ENCODE data around the gene RPP38. TPM values are rescaled to one million over a fixed set of nuclear protein-coding genes. Genes with fewer than 3 reads are reported as not detected.

Gene RPP38
- polyA plus RNA-seq, 3 donors, result 8.1 to 13.8 (median 13.3) TPM

DNA sequence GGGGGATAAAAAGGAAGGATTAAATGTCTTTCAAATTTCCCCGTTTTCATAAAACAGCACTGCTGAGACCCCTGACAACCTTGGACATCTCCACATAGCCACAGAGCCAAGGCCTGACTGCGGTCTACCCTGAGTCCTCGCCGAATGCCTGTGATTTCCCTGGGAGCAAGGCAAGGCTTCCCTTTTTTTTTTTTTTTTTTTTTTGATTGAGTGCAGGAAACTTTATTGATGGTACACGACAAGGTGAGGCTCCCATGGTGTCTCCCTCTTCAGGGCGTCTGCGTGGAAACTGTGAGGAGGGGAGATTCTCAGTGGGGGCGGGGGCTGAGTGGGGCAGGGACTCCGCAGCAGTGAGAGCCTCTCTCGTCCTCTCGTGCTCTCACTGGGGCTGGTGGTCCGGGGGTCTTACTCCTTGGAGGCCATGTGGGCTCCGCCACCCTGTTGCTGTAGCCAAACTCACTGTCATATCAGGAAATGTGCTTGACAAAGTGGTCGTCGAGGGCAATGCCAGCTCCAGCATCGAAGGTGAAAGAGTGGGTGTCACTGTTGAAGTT lies 4.2 kb upstream of the RPP38 start:
- Histone ChIP-seq H3K27me3 (ENCODE audit: control insufficient read depth in 2 of 2, insufficient read depth in 2 of 2, low read length in 2 of 2) (peaks cover 2 to 6% of the 10 kb centered on the region in 2 donors), H3K9ac (ENCODE audit: insufficient read depth, low read length, poor library complexity, severe bottlenecking) (no peak overlapping the region), H3K27ac (ENCODE audit: low read depth in 1 of 2, low read length in 2 of 2) (no peak overlapping the region), H2AFZ (ENCODE audit: insufficient read depth, low read depth, low read length, poor library complexity, severe bottlenecking) (no peak overlapping the region), H3K36me3 (replicated peaks in 1 of 2; ENCODE audit: control insufficient read depth in 1 of 2, insufficient read depth in 2 of 2, low read length in 2 of 2) (no peaks in the 10 kb centered on the region), H3K9me3 (replicated peaks in 1 of 2; ENCODE audit: control insufficient read depth in 1 of 2, insufficient read depth in 1 of 2, low read length in 2 of 2) (no peaks in the 10 kb centered on the region), H3K4me2 (replicated peaks; ENCODE audit: extremely low read depth, low read length, poor library complexity, severe bottlenecking) (no peak overlapping the region), H3K4me3 (replicated peaks in 1 of 3; ENCODE audit: low read depth in 2 of 3, low read length in 3 of 3) (no peak overlapping the region), H3K4me1 (ENCODE audit: control insufficient read depth in 1 of 2, insufficient read depth in 2 of 2, low read length in 2 of 2) (peaks cover 18 to 21% of the 10 kb centered on the region in 2 donors), H4K20me1 (ENCODE audit: insufficient read depth, low read length) (no peaks in the 10 kb centered on the region), H3K79me2 (ENCODE audit: insufficient read depth, low read length) (peaks cover 4% of the 10 kb centered on the region)
- H3K9me3 Mint-ChIP-seq, result no peaks in the 10 kb centered on the region
- peaks cover 4 to 10% (median 4%) of the 10 kb centered on the region in 3 donors for H3K27me3 Mint-ChIP-seq (ENCODE audit: low read depth in 3 of 3)
- TF ChIP-seq, protein P1, sequence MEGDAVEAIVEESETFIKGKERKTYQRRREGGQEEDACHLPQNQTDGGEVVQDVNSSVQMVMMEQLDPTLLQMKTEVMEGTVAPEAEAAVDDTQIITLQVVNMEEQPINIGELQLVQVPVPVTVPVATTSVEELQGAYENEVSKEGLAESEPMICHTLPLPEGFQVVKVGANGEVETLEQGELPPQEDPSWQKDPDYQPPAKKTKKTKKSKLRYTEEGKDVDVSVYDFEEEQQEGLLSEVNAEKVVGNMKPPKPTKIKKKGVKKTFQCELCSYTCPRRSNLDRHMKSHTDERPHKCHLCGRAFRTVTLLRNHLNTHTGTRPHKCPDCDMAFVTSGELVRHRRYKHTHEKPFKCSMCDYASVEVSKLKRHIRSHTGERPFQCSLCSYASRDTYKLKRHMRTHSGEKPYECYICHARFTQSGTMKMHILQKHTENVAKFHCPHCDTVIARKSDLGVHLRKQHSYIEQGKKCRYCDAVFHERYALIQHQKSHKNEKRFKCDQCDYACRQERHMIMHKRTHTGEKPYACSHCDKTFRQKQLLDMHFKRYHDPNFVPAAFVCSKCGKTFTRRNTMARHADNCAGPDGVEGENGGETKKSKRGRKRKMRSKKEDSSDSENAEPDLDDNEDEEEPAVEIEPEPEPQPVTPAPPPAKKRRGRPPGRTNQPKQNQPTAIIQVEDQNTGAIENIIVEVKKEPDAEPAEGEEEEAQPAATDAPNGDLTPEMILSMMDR (IDR thresholded peaks at IDR 0.05), result no peak
- intact Hi-C loops (cut with micrococcal nuclease), result no loop called here
- DNase-seq, result no peak
- no peaks in the 10 kb centered on the region for H3K36me3 Mint-ChIP-seq
- no peak overlapping the region for H3K4me3 Mint-ChIP-seq
- no peak overlapping the region for H3K27ac Mint-ChIP-seq
- H3K4me1 Mint-ChIP-seq, result peaks cover 9% of the 10 kb centered on the region
- 100% methylated on average over 4 of the region's 16 CpGs for WGBS (ENCODE audit: insufficient coverage)

- H3K9me3 ChIP-seq (replicated peaks in 1 of 2; ENCODE audit: control insufficient read depth in 1 of 2, insufficient read depth in 1 of 2, low read length in 2 of 2), result no peaks in the 10 kb centered on the region
- no peaks in the 10 kb centered on the region for H3K9me3 Mint-ChIP-seq
- H3K9ac ChIP-seq (ENCODE audit: insufficient read depth, low read length, poor library complexity, severe bottlenecking), result peak overlapping the region; percentile 95
- no peak for DNase-seq
- H3K4me3 ChIP-seq (replicated peaks in 1 of 3; ENCODE audit: low read depth in 2 of 3, low read length in 3 of 3), result peak overlapping the region; percentile 67 to 81 (median 81)
- no peaks in the 10 kb centered on the region for H3K27me3 ChIP-seq (ENCODE audit: control insufficient read depth in 2 of 2, insufficient read depth in 2 of 2, low read length in 2 of 2)
- H3K27me3 Mint-ChIP-seq (ENCODE audit: low read depth in 3 of 3), result peaks cover 0 to 8% (median 2%) of the 10 kb centered on the region in 3 donors
- peaks cover 23% of the 10 kb centered on the region for H3K4me1 Mint-ChIP-seq
- H3K4me1 ChIP-seq (ENCODE audit: control insufficient read depth in 1 of 2, insufficient read depth in 2 of 2, low read length in 2 of 2), result peaks cover 19 to 21% of the 10 kb centered on the region in 2 donors
- TF ChIP-seq, protein P1 (IDR thresholded peaks at IDR 0.05), result no peak
- H3K27ac ChIP-seq (ENCODE audit: low read depth in 1 of 2, low read length in 2 of 2), result peak overlapping the region; percentile 95 to 96
- H3K27ac Mint-ChIP-seq, result peak overlapping the region; percentile 97 to 99 (median 98)
- peak overlapping the region; percentile 93 for H2AFZ ChIP-seq (ENCODE audit: insufficient read depth, low read depth, low read length, poor library complexity, severe bottlenecking)
- intact Hi-C loops (cut with micrococcal nuclease), result loop anchor here (5.0 kb wide), 3 partner anchors 71 to 259 kb away; partner anchors contain the start of genes DCLRE1C (in 2 of the 2), CDNF (in 1 of the 2), HSPA14 (in 1 of the 2) and MSANTD7 (in 1 of the 2)
- H4K20me1 ChIP-seq (ENCODE audit: insufficient read depth, low read length), result peaks cover 29% of the 10 kb centered on the region
- H3K36me3 ChIP-seq (replicated peaks in 1 of 2; ENCODE audit: control insufficient read depth in 1 of 2, insufficient read depth in 2 of 2, low read length in 2 of 2), result peaks cover 0 to 16% of the 10 kb centered on the region in 2 donors
- H3K79me2 ChIP-seq (ENCODE audit: insufficient read depth, low read length), result peaks cover 40% of the 10 kb centered on the region
- H3K4me2 ChIP-seq (replicated peaks; ENCODE audit: extremely low read depth, low read length, poor library complexity, severe bottlenecking), result peak overlapping the region; percentile 96
- 0% methylated on average over 10 of the region's 11 CpGs for WGBS (ENCODE audit: insufficient coverage)
- H3K36me3 Mint-ChIP-seq, result peaks cover 13 to 16% of the 10 kb centered on the region in 2 donors
- peak overlapping the region; percentile 98 to 99 for H3K4me3 Mint-ChIP-seq
Measured at GRCh38 chr10:15096661-15097010, 519 bp upstream of the RPP38 start.

All from CD14-positive monocyte (primary cell).